ENCODE measurements around the gene CS.
"Not testable (repeated sequence)": the region's sequence is repeated elsewhere in the genome, so short reads cannot be mapped to it uniquely, and the experiment has no call there.

CS gene

DNA sequence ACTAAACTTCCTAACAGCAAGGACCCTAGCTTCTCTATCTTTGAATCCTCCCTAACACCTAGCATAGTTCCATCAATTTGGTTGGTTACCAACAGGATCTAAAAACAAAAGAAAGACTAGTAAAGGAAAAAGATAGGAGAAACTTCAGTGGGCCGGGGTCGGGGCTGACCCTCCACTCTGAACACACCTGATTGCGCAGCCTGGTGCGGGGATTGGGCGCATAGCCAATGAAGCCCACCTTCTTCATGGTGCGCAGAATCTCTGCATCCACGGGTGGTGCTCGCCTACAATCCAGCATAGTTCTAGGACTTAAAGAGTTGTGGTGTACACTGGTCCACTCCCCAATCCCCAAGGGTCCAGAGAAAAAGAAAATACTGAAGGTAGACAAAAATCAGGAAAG lies 26.0 kb upstream of the CS start:
- no peak overlapping the region for H3K4me3 ChIP-seq (ENCODE audit: low read depth, low read length)
- no peak for TF ChIP-seq MYC (IDR thresholded peaks at IDR 0.05; ENCODE audit: low read depth, low read length)
- no peak for TF ChIP-seq POLR2A (IDR thresholded peaks at IDR 0.05; ENCODE audit: extremely low read depth, insufficient read length)
- TF ChIP-seq, protein P1, sequence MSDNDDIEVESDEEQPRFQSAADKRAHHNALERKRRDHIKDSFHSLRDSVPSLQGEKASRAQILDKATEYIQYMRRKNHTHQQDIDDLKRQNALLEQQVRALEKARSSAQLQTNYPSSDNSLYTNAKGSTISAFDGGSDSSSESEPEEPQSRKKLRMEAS (IDR thresholded peaks at IDR 0.05; ENCODE audit: low read depth, low read length): no peak
- TF ChIP-seq CTCF (IDR thresholded peaks at IDR 0.05; ENCODE audit: low read depth, low read length): no peak
- DNase-seq (ENCODE audit: low read depth): no peak

- TF ChIP-seq, protein P1 (IDR thresholded peaks at IDR 0.05; ENCODE audit: low read depth, low read length): no peak
- TF ChIP-seq MYC (IDR thresholded peaks at IDR 0.05; ENCODE audit: low read depth, low read length) (no peak), POLR2A (IDR thresholded peaks at IDR 0.05; ENCODE audit: extremely low read depth, insufficient read length) (no peak), CTCF (IDR thresholded peaks at IDR 0.05; ENCODE audit: low read depth, low read length) (no peak)
- H3K4me3 ChIP-seq (ENCODE audit: low read depth, low read length): no peak overlapping the region
- no peak for DNase-seq (ENCODE audit: low read depth)
Observed at GRCh38 chr12:56324206-56324605, 24.1 kb upstream of the CS start.

DNA sequence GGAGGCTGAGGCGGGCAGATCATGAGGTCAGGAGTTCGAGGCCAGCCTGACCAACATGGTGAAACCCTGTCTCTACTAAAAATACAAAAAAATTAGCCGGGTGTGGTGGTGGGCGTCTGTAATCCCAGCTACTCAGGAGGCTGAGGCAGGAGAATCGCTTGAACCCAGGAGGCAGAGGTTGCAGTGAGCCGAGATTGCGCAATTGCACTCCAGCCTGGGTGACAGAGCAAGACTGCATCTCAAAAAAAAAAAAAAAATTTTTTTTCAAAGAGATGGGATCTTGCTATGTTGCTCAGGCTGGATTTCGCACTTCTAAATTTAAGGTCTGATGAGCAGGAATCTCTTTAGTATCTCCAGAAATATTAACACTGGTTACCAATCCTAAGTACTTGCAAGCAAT lies 21.5 kb upstream of the CS start:
- not testable (repeated sequence) for H3K4me3 ChIP-seq (ENCODE audit: low read depth, low read length); DNase-seq (ENCODE audit: low read depth)

- TF ChIP-seq, protein P1 (IDR thresholded peaks at IDR 0.05; ENCODE audit: low read depth, low read length): no peak
- TF ChIP-seq CTCF (IDR thresholded peaks at IDR 0.05; ENCODE audit: low read depth, low read length): no peak
- no peak for TF ChIP-seq POLR2A (IDR thresholded peaks at IDR 0.05; ENCODE audit: extremely low read depth, insufficient read length)
- TF ChIP-seq MYC (IDR thresholded peaks at IDR 0.05; ENCODE audit: low read depth, low read length): no peak
- H3K4me3 ChIP-seq (ENCODE audit: low read depth, low read length): no peak overlapping the region
- peak; percentile 43 for DNase-seq (ENCODE audit: low read depth)
Observed at GRCh38 chr12:56321027-56321426, 20.9 kb upstream of the CS start.

- TF ChIP-seq CTCF (IDR thresholded peaks at IDR 0.05; ENCODE audit: low read depth, low read length): no peak
- TF ChIP-seq, protein P1 (IDR thresholded peaks at IDR 0.05; ENCODE audit: low read depth, low read length): no peak
- no peak for TF ChIP-seq MYC (IDR thresholded peaks at IDR 0.05; ENCODE audit: low read depth, low read length)
- no peak for TF ChIP-seq POLR2A (IDR thresholded peaks at IDR 0.05; ENCODE audit: extremely low read depth, insufficient read length)
- H3K4me3 ChIP-seq (ENCODE audit: low read depth, low read length): no peak overlapping the region
- no peak for DNase-seq (ENCODE audit: low read depth)
Observed at GRCh38 chr12:56317675-56318074, 17.5 kb upstream of the CS start.

- DNase-seq (ENCODE audit: low read depth): peak; percentile 99
- TF ChIP-seq MYC (IDR thresholded peaks at IDR 0.05; ENCODE audit: low read depth, low read length) (no peak), CTCF (IDR thresholded peaks at IDR 0.05; ENCODE audit: low read depth, low read length) (no peak), POLR2A (IDR thresholded peaks at IDR 0.05; ENCODE audit: extremely low read depth, insufficient read length) (peak; percentile 80)
- TF ChIP-seq, protein P1 (IDR thresholded peaks at IDR 0.05; ENCODE audit: low read depth, low read length): peak; percentile 92
- H3K4me3 ChIP-seq (ENCODE audit: low read depth, low read length): peak within 1 kb of the TSS; percentile 94
Observed at GRCh38 chr12:56315622-56316473, 15.7 kb upstream of the CS start, which contains the start of gene CNPY2. Gene CNPY2, minus strand, starts transcription at chr12:56315988. Its CDS starts 771 bp downstream, at chr12:56315217.

Data from NB4 (cell line).